ENCODE results near the gene MAGI2.

Gene MAGI2

GRCh38 chr7:78407031-78407430, 1046.4 kb downstream of the MAGI2 start:
- Histone ChIP-seq H4K20me1 (ENCODE audit: control insufficient read depth, insufficient read depth, low read depth, low read length) (no peaks in the 10 kb centered on the region), H3K9me3 (ENCODE audit: control insufficient read depth, insufficient read depth, low read length) (no peaks in the 10 kb centered on the region), H3K79me2 (ENCODE audit: control insufficient read depth, low read length) (no peaks in the 10 kb centered on the region), H3K9me2 (replicated peaks; ENCODE audit: control insufficient read depth, low read length) (no peaks in the 10 kb centered on the region), H3K4me2 (ENCODE audit: low read length) (no peak overlapping the region), H3K36me3 (ENCODE audit: control insufficient read depth, low read length) (no peaks in the 10 kb centered on the region), H3K27me3 (ENCODE audit: control insufficient read depth, low read length) (no peaks in the 10 kb centered on the region), H3K27ac (ENCODE audit: low read depth, low read length) (no peak overlapping the region), H3K4me3 (ENCODE audit: low read length) (no peak overlapping the region), H3F3A (ENCODE audit: control insufficient read depth, insufficient read depth) (no peaks in the 10 kb centered on the region), H3K4me1 (ENCODE audit: control insufficient read depth, low read length) (no peaks in the 10 kb centered on the region)
- TF ChIP-seq CTCF (IDR thresholded peaks at IDR 0.05; ENCODE audit: low read depth, low read length, poor library complexity, severe bottlenecking) (no peak), EZH2phosphoT487 (IDR thresholded peaks at IDR 0.05; ENCODE audit: borderline replicate concordance, low read length) (no peak)

- TF ChIP-seq EZH2phosphoT487 (IDR thresholded peaks at IDR 0.05; ENCODE audit: borderline replicate concordance, low read length) (no peak), CTCF (IDR thresholded peaks at IDR 0.05; ENCODE audit: low read depth, low read length, poor library complexity, severe bottlenecking) (no peak)
- no peaks in the 10 kb centered on the region for H3K4me1 ChIP-seq (ENCODE audit: control insufficient read depth, low read length)
- no peaks in the 10 kb centered on the region for H3K9me2 ChIP-seq (replicated peaks; ENCODE audit: control insufficient read depth, low read length)
Observed at GRCh38 chr7:78406531-78406930, 1046.9 kb downstream of the MAGI2 start.

GRCh38 chr7:78402096-78402495, 1051.4 kb downstream of the MAGI2 start:
- Histone ChIP-seq H4K20me1 (ENCODE audit: control insufficient read depth, insufficient read depth, low read depth, low read length) (no peaks in the 10 kb centered on the region), H3K79me2 (ENCODE audit: control insufficient read depth, low read length) (no peaks in the 10 kb centered on the region), H3F3A (ENCODE audit: control insufficient read depth, insufficient read depth) (no peaks in the 10 kb centered on the region), H3K27me3 (ENCODE audit: control insufficient read depth, low read length) (peaks cover 5% of the 10 kb centered on the region), H3K4me1 (ENCODE audit: control insufficient read depth, low read length) (no peaks in the 10 kb centered on the region), H3K4me2 (ENCODE audit: low read length) (no peak overlapping the region), H3K27ac (ENCODE audit: low read depth, low read length) (no peak overlapping the region), H3K36me3 (ENCODE audit: control insufficient read depth, low read length) (no peaks in the 10 kb centered on the region), H3K9me3 (ENCODE audit: control insufficient read depth, insufficient read depth, low read length) (no peaks in the 10 kb centered on the region), H3K9me2 (replicated peaks; ENCODE audit: control insufficient read depth, low read length) (no peaks in the 10 kb centered on the region), H3K4me3 (ENCODE audit: low read length) (no peak overlapping the region)
- TF ChIP-seq EZH2phosphoT487 (IDR thresholded peaks at IDR 0.05; ENCODE audit: borderline replicate concordance, low read length) (no peak), CTCF (IDR thresholded peaks at IDR 0.05; ENCODE audit: low read depth, low read length, poor library complexity, severe bottlenecking) (no peak)

More at GRCh38 chr7:78406531-78406930, 1046.9 kb downstream of the MAGI2 start:
- H3K9me3 ChIP-seq (ENCODE audit: control insufficient read depth, insufficient read depth, low read length): no peaks in the 10 kb centered on the region
- H3K4me2 ChIP-seq (ENCODE audit: low read length): no peak overlapping the region
- no peak overlapping the region for H3K4me3 ChIP-seq (ENCODE audit: low read length)
- no peaks in the 10 kb centered on the region for H3F3A ChIP-seq (ENCODE audit: control insufficient read depth, insufficient read depth)
- H3K79me2 ChIP-seq (ENCODE audit: control insufficient read depth, low read length): no peaks in the 10 kb centered on the region
- no peaks in the 10 kb centered on the region for H4K20me1 ChIP-seq (ENCODE audit: control insufficient read depth, insufficient read depth, low read depth, low read length)
- no peak overlapping the region for H3K27ac ChIP-seq (ENCODE audit: low read depth, low read length)
- H3K36me3 ChIP-seq (ENCODE audit: control insufficient read depth, low read length): no peaks in the 10 kb centered on the region
- no peaks in the 10 kb centered on the region for H3K27me3 ChIP-seq (ENCODE audit: control insufficient read depth, low read length)

GRCh38 chr7:78400038-78400437, 1053.4 kb downstream of the MAGI2 start:
- H3K4me2 ChIP-seq (ENCODE audit: low read length): no peak overlapping the region
- H3K27me3 ChIP-seq (ENCODE audit: control insufficient read depth, low read length): peaks cover 5% of the 10 kb centered on the region
- H3K27ac ChIP-seq (ENCODE audit: low read depth, low read length): no peak overlapping the region
- H3K9me3 ChIP-seq (ENCODE audit: control insufficient read depth, insufficient read depth, low read length): no peaks in the 10 kb centered on the region
- no peak overlapping the region for H3K4me3 ChIP-seq (ENCODE audit: low read length)
- H4K20me1 ChIP-seq (ENCODE audit: control insufficient read depth, insufficient read depth, low read depth, low read length): no peaks in the 10 kb centered on the region
- no peaks in the 10 kb centered on the region for H3K4me1 ChIP-seq (ENCODE audit: control insufficient read depth, low read length)
- TF ChIP-seq EZH2phosphoT487 (IDR thresholded peaks at IDR 0.05; ENCODE audit: borderline replicate concordance, low read length) (no peak), CTCF (IDR thresholded peaks at IDR 0.05; ENCODE audit: low read depth, low read length, poor library complexity, severe bottlenecking) (no peak)
- H3K9me2 ChIP-seq (replicated peaks; ENCODE audit: control insufficient read depth, low read length): no peaks in the 10 kb centered on the region
- H3F3A ChIP-seq (ENCODE audit: control insufficient read depth, insufficient read depth): no peaks in the 10 kb centered on the region
- H3K36me3 ChIP-seq (ENCODE audit: control insufficient read depth, low read length): no peaks in the 10 kb centered on the region
- H3K79me2 ChIP-seq (ENCODE audit: control insufficient read depth, low read length): no peaks in the 10 kb centered on the region
